Stomach (tissue), 9 donors: ENCODE measurements around the gene NHERF2. TPM values are rescaled to one million over a fixed set of nuclear protein-coding genes. Genes with fewer than 3 reads are reported as not detected.

Experiments used
- DNase-seq, 2 donors: peaks; one replicate each; pipeline versions ENCODE4 v3.0.0 to v3.0.0-alpha.2; 2013 to 2019
- H3K27ac ChIP-seq, 5 donors: fragments of 200-600 bp in 4 of 5; sonication (generic) in 4 of 5; one replicate each; pipeline ENCODE4 v1.5.1; 2013 to 2019; ENCODE audit warnings: mild to moderate bottlenecking in 1 of 5, moderate library complexity in 1 of 5
- H3K27me3 ChIP-seq, 3 donors: fragments of 200-600 bp; sonication (generic); one replicate each; pipeline ENCODE4 v1.5.1; 2017 to 2019; ENCODE audit warnings: mixed run types in 1 of 3
- H3K36me3 ChIP-seq, 4 donors: fragments of 200-600 bp; sonication (generic); 1 replicate in 3 of 4; 2 replicates in 1 of 4; pipeline ENCODE4 v1.5.1; 2016 to 2019
- H3K4me1 ChIP-seq, 4 donors: fragments of 200-600 bp; sonication (generic); one replicate each; pipeline ENCODE4 v1.5.1; 2016 to 2019
- H3K4me3 ChIP-seq, 4 donors: fragments of 200-600 bp; sonication (generic) in 3 of 4; one replicate each; pipeline ENCODE4 v1.5.1; 2016 to 2019; ENCODE audit warnings: mild to moderate bottlenecking in 1 of 4
- H3K9me3 ChIP-seq, 4 donors: fragments of 200-600 bp; sonication (generic); one replicate each; pipeline ENCODE4 v1.5.1; 2016 to 2019
- CTCF ChIP-seq, 7 experiments: fragments of 450-650 bp in 4 of 7; fragments of 200-600 bp in 3 of 7; sonication (generic) in 3 of 7; IDR thresholded peaks; one replicate each; pipeline ENCODE4 v1.5.1; 2016 to 2019; ENCODE audit warnings: antibody characterized with exemption in 7 of 7, control low read depth in 2 of 7, mild to moderate bottlenecking in 1 of 7
- EP300 ChIP-seq: sonication (generic); formaldehyde crosslinking; IDR thresholded peaks from one replicate; pipeline ENCODE4 v1.6.1; 2017; ENCODE audit warnings: antibody characterized with exemption
- POLR2A ChIP-seq, 4 donors: fragments of 450-650 bp; IDR thresholded peaks; one replicate each; pipeline ENCODE4 v1.6.1; 2016; ENCODE audit warnings: antibody characterized with exemption in 4 of 4, control low read depth in 2 of 4, mild to moderate bottlenecking in 1 of 4, moderate library complexity in 1 of 4
- POLR2AphosphoS5 ChIP-seq, 3 donors: sonication (generic); formaldehyde crosslinking; IDR thresholded peaks; one replicate each; pipeline ENCODE4 v1.6.1; 2016; ENCODE audit warnings: antibody characterized with exemption in 3 of 3
- WGBS, 5 donors: extraction: QIAGEN DNeasy Blood & Tissue Kit in 3 of 5; methylation state at CpG; one replicate each; pipeline versions ENCODE4 v1.1.5 to v1.1.7; 2013 to 2018; 5-methylcytosine and 5-hydroxymethylcytosine counted together
- intact Hi-C: fragments of 100-400 bp; cut with DNase I; formaldehyde crosslinking; loops from one replicate; pipeline ENCODE4 v1.15.1; 2023; ENCODE audit warnings: low total_unique reads
- polyA plus RNA-seq, 3 donors: library from polyadenylated mRNA; stranded (reverse); fragments of 200-250 nt; gene quantifications; one replicate each; pipeline ENCODE4 v1.2.3, GENCODE V29; 2013
- total RNA-seq, 5 donors: library from RNA; depleted of rRNA; stranded (reverse); fragments of >200 nt; gene quantifications; one replicate each; pipeline versions ENCODE4 v1.1.0 to v1.2.3, GENCODE V29; 2014 to 2016
- donor health status: healthy with polysubstance abuse.
- donor health status: Bipolar disorder and iron deficiency.
- donor health status: healthy.

Gene NHERF2
- total and polyA plus RNA-seq, 8 donors: 17.4 to 236 (median 119) TPM

GRCh38 chr16:1984347-1985225 is 42.1 kb upstream of the NHERF2 start:
- peaks cover 4 to 56% (median 36%) of the 10 kb centered on the region in 3 donors for H3K27me3 ChIP-seq
- intact Hi-C loops: no loop called here
- 8 to 30% (median 12%) methylated on average over 17 to 58 of the region's 58 CpGs for WGBS, 5 donors

GRCh38 chr16:1985466-1986150 is 41.1 kb upstream of the NHERF2 start:
- Histone ChIP-seq H3K27me3 (peaks cover 7 to 56% (median 36%) of the 10 kb centered on the region in 3 donors), H3K4me3 (peak overlapping the region in 1 of 4 donors; percentile 83), H3K36me3 (peaks cover 14 to 23% (median 21%) of the 10 kb centered on the region in 4 donors), H3K9me3 (no peaks in the 10 kb centered on the region), H3K4me1 (peaks cover 30 to 67% (median 63%) of the 10 kb centered on the region in 4 donors), H3K27ac (no peak overlapping the region)
- WGBS, 5 donors: 87 to 94% (median 89%) methylated on average over 4 to 14 of the region's 14 CpGs
- DNase-seq: no peak
- TF ChIP-seq POLR2AphosphoS5 (IDR thresholded peaks at IDR 0.05) (no peak), EP300 (no peak), POLR2A (IDR thresholded peaks at IDR 0.05) (no peak), CTCF (IDR thresholded peaks at IDR 0.05) (no peak)
- intact Hi-C loops: no loop called here

More at GRCh38 chr16:1984347-1985225, 42.1 kb upstream of the NHERF2 start:
- Histone ChIP-seq H3K4me1 (peaks cover 30 to 68% (median 65%) of the 10 kb centered on the region in 4 donors), H3K36me3 (peaks cover 14 to 23% (median 21%) of the 10 kb centered on the region in 4 donors), H3K27ac (peak overlapping the region; percentile 64 to 84 (median 76)), H3K4me3 (peak overlapping the region; percentile 77 to 83 (median 78)), H3K9me3 (no peaks in the 10 kb centered on the region)
- DNase-seq: no peak
- no peak for TF ChIP-seq CTCF (IDR thresholded peaks at IDR 0.05)
- TF ChIP-seq EP300: no peak
- TF ChIP-seq POLR2A (IDR thresholded peaks at IDR 0.05): no peak
- TF ChIP-seq POLR2AphosphoS5 (IDR thresholded peaks at IDR 0.05): no peak

GRCh38 chr16:1987198-1987597 is 39.5 kb upstream of the NHERF2 start:
- H3K27me3 ChIP-seq: peaks cover 7 to 56% (median 35%) of the 10 kb centered on the region in 3 donors
- H3K4me1 ChIP-seq: peaks cover 41 to 67% (median 66%) of the 10 kb centered on the region in 4 donors
- TF ChIP-seq EP300 (no peak), POLR2AphosphoS5 (IDR thresholded peaks at IDR 0.05) (no peak), POLR2A (IDR thresholded peaks at IDR 0.05) (no peak), CTCF (IDR thresholded peaks at IDR 0.05) (no peak)
- WGBS, 5 donors: 91 to 96% (median 94%) methylated on average over 10 of the region's 10 CpGs
- intact Hi-C loops: no loop called here
- no peak overlapping the region for H3K4me3 ChIP-seq
- DNase-seq: no peak
- no peaks in the 10 kb centered on the region for H3K9me3 ChIP-seq
- no peak overlapping the region for H3K27ac ChIP-seq
- peaks cover 14 to 23% (median 21%) of the 10 kb centered on the region in 4 donors for H3K36me3 ChIP-seq
